PC-3 (cell line): ENCODE measurements around the gene H6PD. TPM values are rescaled to one million over a fixed set of nuclear protein-coding genes. Genes with fewer than 3 reads are reported as not detected.

Experiments used
- ATAC-seq: fragments of 200-7000 bp; cut with Tn5 transposase; 2 replicates; pipeline ENCODE4 v1.9.1; 2020; ENCODE audit warnings: mild to moderate bottlenecking, moderate library complexity
- BruUV-seq: library from RNA; stranded (reverse); fragments of 400-500 nt; replicated peaks from 2 replicates; lab custom pipeline; 2021; lab: Mats Ljungman, UMichigan
- CTCF ChIA-PET: fragments of 300-600 bp; sonication (Branson Sonifier 250); formaldehyde crosslinking; loops from one replicate; lab custom pipeline; 2022; ENCODE audit warnings: antibody characterized with exemption; lab: Charles Lee
- POLR2A ChIA-PET: fragments of 300-600 bp; sonication (Branson Sonifier 250); formaldehyde crosslinking; loops from one replicate; lab custom pipeline; 2022; ENCODE audit warnings: antibody characterized with exemption; ENCODE audit not compliant: unreplicated experiment; lab: Charles Lee
- DNase-seq: peaks from one replicate; pipeline ENCODE4 v3.0.0-alpha.2; 2015
- H2AFZ ChIP-seq: fragments of 300-600 bp; sonication (generic); 2 replicates; pipeline ENCODE4 v1.6.0; 2016; ENCODE audit warnings: antibody characterized with exemption, low read length
- H3F3A ChIP-seq: fragments of 300-600 bp; sonication (generic); one replicate; pipeline ENCODE4 v1.6.0; 2017; ENCODE audit warnings: antibody characterized with exemption, low read length, control low read depth, mild to moderate bottlenecking; ENCODE audit not compliant: unreplicated experiment
- H3K27ac ChIP-seq: fragments of 300-600 bp; sonication (generic); 2 replicates; pipeline ENCODE4 v1.5.1; 2016; ENCODE audit warnings: mild to moderate bottlenecking, low read length
- H3K27me3 ChIP-seq: fragments of 300-600 bp; sonication (generic); 2 replicates; pipeline ENCODE4 v1.6.1; 2016; ENCODE audit warnings: low read length, mixed read lengths
- H3K36me3 ChIP-seq: fragments of 300-600 bp; sonication (generic); 2 replicates; pipeline ENCODE4 v1.6.1; 2016; ENCODE audit warnings: low read depth, mixed run types, low read length, mixed read lengths
- H3K4me1 ChIP-seq: fragments of 300-600 bp; sonication (generic); 2 replicates; pipeline ENCODE4 v1.5.1; 2016; ENCODE audit warnings: low read length; ENCODE audit not compliant: insufficient read depth
- H3K4me2 ChIP-seq: fragments of 300-600 bp; sonication (generic); 2 replicates; pipeline ENCODE4 v1.6.0; 2016; ENCODE audit warnings: low read length
- H3K4me3 ChIP-seq: fragments of 300-600 bp; sonication (generic); 2 replicates; pipeline ENCODE4 v1.5.1; 2016; ENCODE audit warnings: mild to moderate bottlenecking, low read length, mixed read lengths
- H3K79me2 ChIP-seq: fragments of 300-600 bp; sonication (generic); 2 replicates; pipeline ENCODE4 v1.6.1; 2017; ENCODE audit warnings: low read length, mixed read lengths
- H3K9ac ChIP-seq: fragments of 300-600 bp; sonication (generic); 2 replicates; pipeline ENCODE4 v1.6.0; 2016; ENCODE audit warnings: mild to moderate bottlenecking, low read length
- H3K9me2 ChIP-seq: fragments of 300-600 bp; sonication (generic); replicated peaks from 2 replicates; pipeline ENCODE4 v1.6.1; 2016; ENCODE audit warnings: mixed run types, low read length, mixed read lengths
- H3K9me3 ChIP-seq: fragments of 300-600 bp; sonication (generic); 2 replicates; pipeline ENCODE4 v1.6.1; 2016; ENCODE audit warnings: low read length, mixed read lengths
- H4K20me1 ChIP-seq: fragments of 300-600 bp; sonication (generic); 2 replicates; pipeline ENCODE4 v1.6.1; 2016; ENCODE audit warnings: low read length, mixed read lengths
- CTCF ChIP-seq: fragments of 300-600 bp; sonication (generic); conservative IDR thresholded peaks from 2 replicates; pipeline ENCODE4 v1.5.1; 2017; ENCODE audit warnings: antibody characterized with exemption, low read depth, mild to moderate bottlenecking, low read length
- EZH2 ChIP-seq: fragments of 300-600 bp; sonication (generic); IDR thresholded peaks from one replicate; pipeline ENCODE4 v1.6.1; 2017; ENCODE audit warnings: antibody characterized with exemption, mild to moderate bottlenecking, low read length; ENCODE audit not compliant: unreplicated experiment
- EZH2phosphoT487 ChIP-seq: fragments of 300-600 bp; sonication (generic); IDR thresholded peaks from 2 replicates; pipeline ENCODE4 v1.6.1; 2018; ENCODE audit warnings: mild to moderate bottlenecking, antibody characterized with exemption, low read length, borderline replicate concordance
- intact Hi-C: fragments of 100-400 bp; cut with micrococcal nuclease; formaldehyde crosslinking; loops from 2 replicates; pipeline ENCODE4 v1.9.0; 2023
- total RNA-seq: library from RNA; depleted of rRNA; stranded (reverse); fragments of >200 nt; gene quantifications from 2 replicates; pipeline ENCODE4 v1.2.3, GENCODE V29; 2014

Gene H6PD
- total RNA-seq, 1 experiment from 2014 or later: 6.8 TPM

GRCh38 chr1:9207715-9208114, 26.9 kb upstream of the H6PD start:
- peaks cover 17% of the 10 kb centered on the region for H3K27me3 ChIP-seq
- CTCF ChIA-PET: no interaction called here
- no peak for DNase-seq
- no peak overlapping the region for H3K4me3 ChIP-seq
- no TSS peak for BruUV-seq
- intact Hi-C loops: no loop called here
- no peak overlapping the region for H3K9ac ChIP-seq
- no peak for ATAC-seq
- H4K20me1 ChIP-seq: no peaks in the 10 kb centered on the region
- H3K4me1 ChIP-seq: peaks cover 3% of the 10 kb centered on the region; the same call in 1 of the 2 replicates
- H3K4me2 ChIP-seq: no peak overlapping the region
- H3K9me3 ChIP-seq: no peaks in the 10 kb centered on the region
- H3K27ac ChIP-seq: no peak overlapping the region
- POLR2A ChIA-PET: no interaction called here
- no peaks in the 10 kb centered on the region for H3K36me3 ChIP-seq
- no peaks in the 10 kb centered on the region for H3K79me2 ChIP-seq
- H3F3A ChIP-seq: no peaks in the 10 kb centered on the region
- no peak overlapping the region for H2AFZ ChIP-seq
- no peaks in the 10 kb centered on the region for H3K9me2 ChIP-seq
- TF ChIP-seq CTCF: no peak
- no peak for TF ChIP-seq EZH2phosphoT487
- no peak for TF ChIP-seq EZH2

- Histone ChIP-seq H2AFZ (no peak overlapping the region), H3K9ac (no peak overlapping the region), H3K27me3 (no peaks in the 10 kb centered on the region), H3K27ac (no peak overlapping the region), H3K4me3 (no peak overlapping the region), H3K79me2 (no peaks in the 10 kb centered on the region), H3K9me3 (no peaks in the 10 kb centered on the region), H3K4me1 (no peaks in the 10 kb centered on the region), H3K9me2 (no peaks in the 10 kb centered on the region), H3F3A (no peaks in the 10 kb centered on the region), H4K20me1 (no peaks in the 10 kb centered on the region), H3K4me2 (no peak overlapping the region), H3K36me3 (no peaks in the 10 kb centered on the region)
- no peak for TF ChIP-seq CTCF
- TF ChIP-seq EZH2: no peak
- intact Hi-C loops: no loop called here
- no peak for ATAC-seq
- ChIA-PET CTCF (no interaction called here), POLR2A (no interaction called here)
- no TSS peak for BruUV-seq
- no peak for DNase-seq
These were observed 23.2 kb upstream of the H6PD start for GRCh38 chr1:9211291-9211811.

- no peaks in the 10 kb centered on the region for H3K36me3 ChIP-seq
- no TSS peak for BruUV-seq
- H3K9me3 ChIP-seq: no peaks in the 10 kb centered on the region
- H4K20me1 ChIP-seq: no peaks in the 10 kb centered on the region
- H3K9me2 ChIP-seq: no peaks in the 10 kb centered on the region
- H2AFZ ChIP-seq: no peak overlapping the region
- no peak overlapping the region for H3K4me3 ChIP-seq
- H3K4me2 ChIP-seq: no peak overlapping the region
- ATAC-seq (no peak), DNase-seq (no peak)
- no peak overlapping the region for H3K27ac ChIP-seq
- H3K4me1 ChIP-seq: no peaks in the 10 kb centered on the region
- H3F3A ChIP-seq: no peaks in the 10 kb centered on the region
- H3K9ac ChIP-seq: no peak overlapping the region
- intact Hi-C loops: no loop called here
- CTCF ChIA-PET: no interaction called here
- H3K27me3 ChIP-seq: no peaks in the 10 kb centered on the region
- no peak for TF ChIP-seq EZH2phosphoT487
- H3K79me2 ChIP-seq: no peaks in the 10 kb centered on the region
- POLR2A ChIA-PET: no interaction called here
These were observed 21.8 kb upstream of the H6PD start for GRCh38 chr1:9212735-9213134.
